Glutamatergic neuron (in vitro differentiated cells): Measurements from ENCODE around the gene FAM20C. TPM values are rescaled to one million over a fixed set of nuclear protein-coding genes. Genes with fewer than 3 reads are reported as not detected.

Experiments
- DNase-seq: peaks from one replicate; pipeline ENCODE4 v3.0.0; 2022
- H3K27ac Mint-ChIP-seq: one replicate; pipeline ENCODE4 v1.8.0; 2020; ENCODE audit warnings: mild to moderate bottlenecking, mixed read lengths, inconsistent platforms; ENCODE audit not compliant: unreplicated experiment
- H3K27me3 Mint-ChIP-seq: one replicate; pipeline ENCODE4 v1.8.0; 2020; ENCODE audit warnings: mild to moderate bottlenecking, moderate library complexity, mixed read lengths, inconsistent platforms; ENCODE audit not compliant: unreplicated experiment
- H3K36me3 Mint-ChIP-seq: one replicate; pipeline ENCODE4 v1.8.0; 2020; ENCODE audit warnings: mild to moderate bottlenecking, mixed read lengths, inconsistent platforms; ENCODE audit not compliant: unreplicated experiment
- H3K4me1 Mint-ChIP-seq: one replicate; pipeline ENCODE4 v1.8.0; 2020; ENCODE audit warnings: mild to moderate bottlenecking, low read depth, mixed read lengths, inconsistent platforms; ENCODE audit not compliant: unreplicated experiment
- H3K4me3 Mint-ChIP-seq: one replicate; pipeline ENCODE4 v1.8.0; 2020; ENCODE audit warnings: mild to moderate bottlenecking, mixed read lengths, inconsistent platforms; ENCODE audit not compliant: unreplicated experiment
- H3K9me3 Mint-ChIP-seq: one replicate; pipeline ENCODE4 v1.8.0; 2020; ENCODE audit warnings: mild to moderate bottlenecking, moderate library complexity, mixed read lengths, inconsistent platforms; ENCODE audit not compliant: unreplicated experiment
- CTCF ChIP-seq: fragments of 200-600 bp; sonication (generic); IDR thresholded peaks from one replicate; pipeline ENCODE4 v1.5.0; 2021; ENCODE audit not compliant: partially characterized antibody, unreplicated experiment
- total RNA-seq: library from RNA; stranded (reverse); fragmentation: NEBNext Ultra II Directional; extraction: Animal tissue kit (Norgen Biotek cat#: 25700); gene quantifications from one replicate; pipeline ENCODE4 v1.2.1, GENCODE V29; 2021; ENCODE audit not compliant: unreplicated experiment

Gene FAM20C
- total RNA-seq, 1 donor from 2014 or later: 199 TPM

- Mint-ChIP-seq H3K9me3 (peaks cover 12% of the 10 kb centered on the region), H3K4me1 (no peaks in the 10 kb centered on the region), H3K36me3 (peaks cover 12% of the 10 kb centered on the region), H3K4me3 (no peak overlapping the region), H3K27me3 (peaks cover 3% of the 10 kb centered on the region), H3K27ac (no peak overlapping the region)
- TF ChIP-seq CTCF: no peak
- peak; percentile 14 for DNase-seq
Observed at GRCh38 chr7:171364-171904, 20.9 kb upstream of the FAM20C start.

- no peak overlapping the region for H3K27ac Mint-ChIP-seq
- H3K4me1 Mint-ChIP-seq: no peaks in the 10 kb centered on the region
- TF ChIP-seq CTCF: no peak
- peaks cover 12% of the 10 kb centered on the region for H3K36me3 Mint-ChIP-seq
- DNase-seq: peak; percentile 4
- H3K4me3 Mint-ChIP-seq: no peak overlapping the region
- H3K27me3 Mint-ChIP-seq: peaks cover 3% of the 10 kb centered on the region
- peaks cover 12% of the 10 kb centered on the region for H3K9me3 Mint-ChIP-seq
Observed at GRCh38 chr7:171912-172515, 20.4 kb upstream of the FAM20C start.

- no peak for TF ChIP-seq CTCF
- Mint-ChIP-seq H3K27me3 (peaks cover 3% of the 10 kb centered on the region), H3K36me3 (peaks cover 12% of the 10 kb centered on the region), H3K4me3 (no peak overlapping the region), H3K9me3 (peaks cover 12% of the 10 kb centered on the region), H3K27ac (no peak overlapping the region), H3K4me1 (no peaks in the 10 kb centered on the region)
- no peak for DNase-seq
Observed at GRCh38 chr7:173209-173918, 19.0 kb upstream of the FAM20C start.

- H3K36me3 Mint-ChIP-seq: peaks cover 8% of the 10 kb centered on the region
- no peak for DNase-seq
- peaks cover 9% of the 10 kb centered on the region for H3K9me3 Mint-ChIP-seq
- no peak overlapping the region for H3K27ac Mint-ChIP-seq
- no peak overlapping the region for H3K4me3 Mint-ChIP-seq
- H3K27me3 Mint-ChIP-seq: peaks cover 4% of the 10 kb centered on the region
- H3K4me1 Mint-ChIP-seq: no peaks in the 10 kb centered on the region
- TF ChIP-seq CTCF: no peak
Observed at GRCh38 chr7:174716-175115, 17.7 kb upstream of the FAM20C start.

GRCh38 chr7:175955-176354 lies 16.4 kb upstream of the FAM20C start:
- peaks cover 2% of the 10 kb centered on the region for H3K9me3 Mint-ChIP-seq
- no peak for DNase-seq
- no peaks in the 10 kb centered on the region for H3K36me3 Mint-ChIP-seq
- no peaks in the 10 kb centered on the region for H3K4me1 Mint-ChIP-seq
- no peak overlapping the region for H3K27ac Mint-ChIP-seq
- peaks cover 4% of the 10 kb centered on the region for H3K27me3 Mint-ChIP-seq
- TF ChIP-seq CTCF: no peak
- no peak overlapping the region for H3K4me3 Mint-ChIP-seq
